ENCODE data around the gene TMOD2.

TMOD2 gene

DNA sequence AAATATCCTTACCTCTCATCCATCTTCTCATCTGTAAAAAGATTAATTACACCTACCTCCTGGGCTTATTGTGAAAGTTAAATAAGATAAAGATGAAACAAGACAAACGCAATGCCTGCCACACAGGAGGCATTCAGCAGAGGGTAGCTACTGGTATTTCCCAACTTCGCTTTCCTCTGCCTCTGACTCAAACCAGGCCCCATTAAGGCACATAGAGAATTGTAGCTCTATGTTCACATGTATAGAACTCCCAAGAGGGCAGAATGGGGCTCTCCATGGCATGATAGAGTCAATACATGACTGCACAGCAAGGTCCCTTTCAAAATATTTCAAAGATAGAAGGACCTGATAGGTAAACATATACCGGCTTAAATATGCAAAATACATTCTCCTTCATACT is 15.3 kb upstream of the TMOD2 start:
- no peak for DNase-seq (ENCODE audit: low read depth, low spot score)

DNA sequence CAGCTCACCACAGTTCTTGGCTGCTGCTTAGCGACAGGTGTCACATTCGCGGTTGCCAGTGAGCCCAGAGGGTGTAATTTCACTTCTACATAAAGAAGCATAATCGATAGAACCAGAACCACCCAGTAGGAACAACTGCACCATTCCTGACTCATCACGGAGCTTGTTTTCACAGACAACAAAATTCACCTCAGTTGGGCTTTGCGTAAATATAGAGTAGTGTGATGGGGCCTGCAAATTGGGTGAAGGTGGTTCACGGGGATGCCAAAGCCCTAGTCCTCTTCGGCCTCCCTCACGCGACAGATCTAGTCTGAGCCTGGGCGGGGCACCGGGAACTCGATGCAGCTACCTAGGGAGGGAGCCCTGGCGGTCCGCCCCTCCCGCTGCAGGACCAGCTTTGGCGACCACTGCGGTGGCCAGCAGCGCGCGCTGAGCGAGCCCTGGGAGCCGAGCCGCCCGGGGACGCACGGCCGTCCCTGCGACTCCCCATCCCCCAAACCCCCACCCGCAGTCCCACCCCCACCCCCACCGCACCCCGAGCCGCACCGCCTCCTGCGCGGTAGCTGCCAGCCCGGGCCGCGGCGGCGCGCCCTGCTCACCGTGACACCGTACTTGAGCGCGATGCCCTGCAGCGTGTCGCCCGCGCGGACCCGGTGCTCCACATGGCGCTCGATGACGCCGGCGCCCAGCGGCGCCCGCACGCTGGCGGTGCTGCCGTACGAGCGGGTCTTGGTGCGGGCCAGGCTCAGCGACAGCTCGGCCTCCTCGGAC is 14.5 kb upstream of the TMOD2 start:
- peak; percentile 43 for DNase-seq (ENCODE audit: low read depth, low spot score)

DNA sequence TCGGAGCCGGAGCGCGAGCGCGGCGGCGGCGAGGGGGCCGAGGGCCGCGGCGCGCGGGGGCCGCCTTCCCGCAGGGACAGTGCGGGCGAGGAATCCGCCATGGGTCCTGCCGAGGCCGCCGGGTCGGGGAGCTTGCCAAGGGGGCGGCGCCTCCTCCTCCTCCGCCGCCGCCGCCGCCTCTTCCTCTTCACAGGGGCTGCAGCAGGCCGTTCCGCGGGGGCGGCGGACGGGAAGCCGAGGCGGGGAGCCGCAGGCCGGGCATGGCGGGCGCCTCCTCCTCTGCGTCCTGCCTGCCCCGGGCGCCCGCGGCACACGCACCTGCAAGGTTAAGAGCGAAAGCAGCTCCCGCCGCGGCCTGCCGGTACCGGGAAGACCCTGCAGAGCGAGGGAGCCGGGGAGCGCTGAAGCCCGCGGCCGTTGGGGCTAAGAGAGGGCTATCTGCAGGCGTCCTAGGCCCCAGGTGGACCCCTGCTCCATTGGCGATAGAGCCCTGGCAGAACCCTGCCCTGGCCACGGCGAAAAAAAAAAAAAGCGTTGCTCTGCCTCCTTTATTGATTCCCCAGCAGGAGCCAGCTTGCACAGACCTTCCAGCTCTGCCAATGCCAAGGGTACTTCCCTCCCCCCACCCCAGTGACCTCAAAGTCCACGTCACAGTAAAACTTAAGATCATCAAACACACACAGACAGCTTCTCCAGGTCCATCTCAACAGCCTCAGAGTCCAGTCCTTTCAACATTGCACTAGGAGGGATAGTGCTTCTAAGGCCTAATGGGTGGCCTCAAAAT is 13.7 kb upstream of the TMOD2 start, which contains the start of gene LYSMD2:
Gene LYSMD2, minus strand, starts transcription at position 134 of the 784 bp plus-strand sequence. Its CDS starts 33 bp downstream, at position 101.
- peak; percentile 79 for DNase-seq (ENCODE audit: low read depth, low spot score)

DNA sequence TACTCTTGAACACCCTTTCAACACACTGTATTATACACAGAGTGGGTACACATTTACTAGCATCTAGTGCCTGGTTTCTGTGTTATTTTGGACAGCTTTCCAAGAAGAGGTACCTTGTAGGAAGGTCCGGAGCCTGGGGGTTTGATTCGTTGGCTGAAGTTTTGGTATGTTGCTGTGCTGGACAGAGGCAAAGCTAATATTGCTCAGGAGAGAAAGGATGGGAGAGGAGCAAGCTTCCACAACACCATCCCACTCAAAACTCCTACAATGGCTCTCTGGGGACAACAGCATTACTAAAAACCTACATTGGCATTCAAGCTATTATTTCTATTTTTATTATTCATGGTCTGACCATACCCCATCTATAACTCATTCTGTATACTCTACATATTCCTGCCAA is 12.8 kb upstream of the TMOD2 start:
- no peak for DNase-seq (ENCODE audit: low read depth, low spot score)

DNA sequence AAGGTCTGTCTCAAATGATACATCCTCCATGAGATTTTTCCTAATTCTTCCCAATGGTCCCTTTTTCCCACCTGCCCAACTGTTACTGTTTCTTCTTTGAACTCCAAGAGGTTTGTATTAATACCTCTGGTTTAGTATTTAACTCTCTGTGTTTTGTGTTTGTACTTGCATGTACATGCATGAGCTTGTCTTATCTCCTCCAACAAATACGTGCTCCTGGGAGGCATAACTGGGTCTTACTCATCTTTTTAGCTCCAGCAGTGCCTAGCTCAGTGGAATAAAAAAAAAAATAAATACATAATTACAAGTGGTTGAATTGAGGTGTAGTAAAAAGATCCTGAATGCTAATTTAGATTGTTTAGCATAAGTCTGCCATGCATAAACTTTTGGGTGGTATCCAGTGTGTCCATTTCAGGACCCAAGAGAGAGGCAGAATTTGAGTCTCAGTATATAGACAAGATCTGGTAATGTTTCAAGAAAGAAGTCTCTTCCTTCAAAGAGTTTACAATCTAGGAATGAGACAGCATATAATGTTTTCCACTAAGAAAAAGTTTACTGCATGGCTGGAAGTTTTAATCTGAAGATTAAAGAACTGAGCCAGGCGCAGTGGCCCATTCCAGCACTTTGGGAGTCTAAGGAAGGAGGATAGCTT is 12.2 kb upstream of the TMOD2 start:
- DNase-seq (ENCODE audit: low read depth, low spot score), result no peak

DNA sequence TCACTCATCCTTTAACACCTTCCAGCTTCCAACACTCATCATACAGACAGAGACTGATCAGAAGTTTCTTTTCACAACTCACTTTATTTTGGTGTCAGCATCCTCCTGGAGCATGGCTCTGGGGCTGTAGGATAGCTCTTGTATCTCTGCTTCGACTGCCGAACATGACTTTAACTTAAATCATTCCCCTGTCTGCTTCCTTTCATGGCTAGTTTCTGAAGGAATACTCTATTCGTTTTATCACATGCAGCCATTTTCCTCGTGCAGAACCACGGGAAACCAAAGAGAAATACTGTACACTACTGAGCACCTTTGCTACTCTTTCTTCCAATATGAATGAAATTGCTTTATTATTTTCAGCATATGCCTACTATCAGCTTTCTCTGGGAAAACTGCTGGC is 2.1 kb upstream of the TMOD2 start:
- no peak for DNase-seq (ENCODE audit: low read depth, low spot score)

DNA sequence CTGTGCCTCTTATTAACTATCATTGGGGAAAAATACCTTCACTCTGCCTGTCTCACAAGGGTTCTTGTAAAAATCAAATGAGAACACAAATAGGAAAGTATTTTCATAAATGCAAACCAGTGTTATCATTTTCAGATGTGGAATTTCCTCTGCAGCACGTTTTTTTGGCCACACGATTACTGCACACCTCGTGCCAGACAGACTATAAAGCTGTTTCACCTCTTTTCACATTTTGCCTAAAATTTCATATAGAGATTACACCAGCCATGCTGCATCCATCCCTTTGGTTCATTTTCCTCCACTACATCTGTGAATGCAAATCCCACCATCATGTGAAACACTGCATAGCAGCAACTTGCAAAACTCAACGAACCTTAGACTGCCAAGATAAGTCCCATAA is 1.2 kb upstream of the TMOD2 start:
- DNase-seq (ENCODE audit: low read depth, low spot score), result no peak

DNA sequence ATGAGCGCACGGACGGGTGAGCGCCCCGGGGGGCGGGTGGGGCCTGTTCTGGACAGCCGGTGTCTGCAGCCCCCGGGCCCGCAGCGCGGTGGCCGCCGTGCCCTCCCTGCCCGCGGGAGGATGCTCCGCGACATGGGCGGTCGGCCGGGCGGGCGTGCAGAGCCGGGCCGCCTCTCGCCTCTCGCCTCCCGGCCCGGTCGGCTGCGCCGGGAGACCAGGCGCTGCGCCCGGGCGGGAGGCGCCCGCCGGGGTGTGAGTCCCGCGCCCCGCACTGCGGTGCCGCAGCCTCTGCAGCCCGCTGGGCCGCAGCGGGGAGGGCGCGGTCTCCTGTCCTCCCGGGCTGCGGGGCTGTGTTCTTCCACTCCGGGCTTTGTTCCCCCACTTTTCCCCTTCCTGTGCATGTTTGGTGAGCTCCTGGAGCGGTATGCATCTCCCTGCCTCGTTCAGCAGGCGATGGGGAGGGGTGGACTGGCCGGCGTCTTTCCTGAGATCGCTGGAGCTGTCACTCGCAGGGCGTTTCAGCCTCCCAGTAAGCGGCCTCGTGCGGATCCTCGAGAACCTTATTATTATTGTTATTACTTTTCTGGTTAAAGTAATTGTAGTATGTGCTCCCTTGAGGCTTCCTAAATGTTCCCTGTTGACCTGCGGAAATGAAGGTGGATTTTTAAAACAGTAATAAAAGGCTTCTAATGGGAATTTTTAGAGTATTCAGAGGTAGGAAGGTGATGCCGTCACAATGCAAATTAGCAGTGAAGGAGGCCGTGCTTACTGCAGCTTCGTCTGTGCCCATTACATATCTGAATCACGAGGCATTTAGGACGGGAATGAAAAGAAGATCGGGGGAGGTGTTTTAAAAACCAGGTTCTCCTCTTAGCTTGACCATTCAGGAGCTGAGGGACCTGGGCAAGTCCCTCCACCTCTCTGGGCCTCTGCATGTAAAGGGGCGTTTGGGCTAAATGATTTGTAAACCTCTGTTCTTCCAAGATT is 593 bp downstream of the TMOD2 start:
- peak; percentile 70 for DNase-seq (ENCODE audit: low read depth, low spot score)

DNA sequence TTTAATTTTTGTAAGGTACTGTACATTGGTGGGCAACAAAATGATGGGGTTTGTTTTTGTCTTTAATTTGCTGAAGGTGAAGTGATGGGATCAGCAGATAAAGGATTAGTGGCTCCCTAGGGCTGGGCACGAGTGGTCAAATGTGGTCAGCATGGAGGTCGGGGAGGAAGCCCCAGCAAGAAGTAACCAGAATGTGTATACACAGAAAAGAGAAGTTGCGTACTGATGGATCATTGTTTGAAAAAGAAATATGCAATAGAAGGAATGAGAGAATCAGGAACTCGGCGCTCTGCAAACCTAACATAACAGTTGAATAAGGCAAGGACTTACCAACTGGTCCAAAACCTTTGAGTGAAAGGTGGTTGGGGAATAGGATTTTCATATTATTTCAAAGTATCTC is 1.5 kb downstream of the TMOD2 start:
- no peak for DNase-seq (ENCODE audit: low read depth, low spot score)

DNA sequence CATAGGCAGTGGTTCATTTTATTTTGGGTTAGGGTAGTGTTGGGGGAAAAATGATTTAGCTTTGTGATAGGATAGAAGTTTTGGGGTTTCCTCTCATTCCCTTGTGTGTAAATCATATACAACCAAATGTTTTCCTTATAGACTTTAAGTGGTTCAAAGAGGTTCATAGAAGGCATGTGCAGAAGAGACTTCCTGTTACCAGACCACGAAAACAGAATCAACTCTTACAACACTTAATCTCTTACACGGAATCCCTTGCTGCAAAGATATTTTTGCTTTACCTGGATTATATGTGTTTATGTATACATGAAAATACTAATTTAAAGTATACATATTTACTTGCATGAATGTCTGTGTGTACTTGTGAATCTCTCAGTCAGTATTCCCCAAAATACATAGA is 2.9 kb downstream of the TMOD2 start:
- no peak for DNase-seq (ENCODE audit: low read depth, low spot score)

DNA sequence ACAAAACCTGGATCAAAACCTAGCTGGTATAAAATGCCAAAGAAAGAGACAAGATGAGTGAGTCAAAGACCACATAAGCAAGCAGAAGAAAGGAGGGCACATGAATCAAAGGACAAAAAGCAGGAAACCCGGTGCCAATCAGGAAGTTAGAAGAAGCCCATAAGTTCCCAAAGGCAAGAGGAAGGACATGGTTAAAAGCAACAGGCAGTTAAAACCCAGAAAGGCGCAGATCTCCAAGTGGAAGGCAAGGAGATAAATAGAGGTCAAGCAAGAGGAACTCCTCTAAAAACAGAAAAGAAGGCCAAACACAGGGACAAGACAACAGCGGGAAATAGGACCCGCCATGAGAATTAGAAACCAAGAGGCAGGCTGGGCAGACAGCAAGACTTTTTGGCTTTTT is 4.4 kb downstream of the TMOD2 start:
- DNase-seq (ENCODE audit: low read depth, low spot score), result no peak

DNA sequence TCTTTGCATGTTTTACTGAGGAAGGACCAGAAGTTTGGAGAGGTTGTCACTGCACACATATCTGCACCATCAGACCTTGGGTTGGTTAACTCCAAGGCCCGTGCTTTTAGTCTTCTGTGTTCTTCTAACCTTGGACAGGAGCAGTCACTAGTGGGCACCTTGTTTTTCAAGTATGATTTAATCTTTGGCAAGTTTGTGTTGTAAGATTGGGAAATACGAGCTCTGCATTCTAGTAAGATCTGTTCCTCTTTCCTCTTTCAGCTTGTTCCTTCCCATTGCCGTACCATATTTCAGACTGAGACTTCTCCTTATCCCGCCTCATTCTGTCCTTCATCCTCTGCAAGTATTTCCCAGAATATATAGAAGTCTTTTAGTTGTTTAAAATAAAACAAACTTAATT is 5.1 kb downstream of the TMOD2 start:
- DNase-seq (ENCODE audit: low read depth, low spot score), result no peak

DNA sequence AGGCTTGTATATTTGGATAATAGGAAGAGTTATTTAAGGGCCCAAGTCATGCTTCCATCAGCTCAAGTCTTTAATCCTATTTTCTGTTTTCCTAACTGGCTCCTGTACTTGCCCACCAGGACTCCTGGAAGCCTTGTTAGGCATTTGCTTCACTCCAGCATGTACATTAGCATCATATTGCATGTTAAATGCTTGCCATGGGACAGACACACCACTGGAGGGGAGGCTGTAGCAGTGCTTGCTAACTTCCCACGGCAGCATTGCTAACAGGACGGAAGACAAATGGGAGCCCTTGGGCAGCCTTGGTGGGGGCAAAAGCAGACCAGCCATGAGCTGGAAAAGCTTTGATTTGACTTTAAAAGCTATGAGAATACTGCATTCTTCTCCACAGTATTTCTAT is 6.1 kb downstream of the TMOD2 start:
- DNase-seq (ENCODE audit: low read depth, low spot score), result no peak

DNA sequence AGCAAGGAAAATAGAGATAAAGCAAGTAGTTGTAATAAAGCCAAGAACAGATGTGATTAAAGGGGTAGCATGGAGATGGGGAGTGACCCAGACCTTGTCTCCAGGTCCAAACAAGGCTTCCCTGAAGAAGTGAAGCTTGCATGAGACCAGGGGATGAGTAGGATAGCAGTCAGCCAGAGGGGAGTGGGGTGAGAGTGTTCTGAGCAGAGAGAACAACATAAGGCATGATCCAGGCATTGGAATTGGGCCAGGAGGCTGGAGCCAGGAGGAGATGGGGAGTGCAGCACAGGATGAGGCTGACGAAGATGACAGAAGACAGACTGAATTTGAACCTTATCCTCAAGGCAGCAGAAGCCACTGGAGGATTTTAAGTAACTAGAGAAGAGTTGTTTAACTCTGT is 7.2 kb downstream of the TMOD2 start:
- peak; percentile 40 for DNase-seq (ENCODE audit: low read depth, low spot score)

DNA sequence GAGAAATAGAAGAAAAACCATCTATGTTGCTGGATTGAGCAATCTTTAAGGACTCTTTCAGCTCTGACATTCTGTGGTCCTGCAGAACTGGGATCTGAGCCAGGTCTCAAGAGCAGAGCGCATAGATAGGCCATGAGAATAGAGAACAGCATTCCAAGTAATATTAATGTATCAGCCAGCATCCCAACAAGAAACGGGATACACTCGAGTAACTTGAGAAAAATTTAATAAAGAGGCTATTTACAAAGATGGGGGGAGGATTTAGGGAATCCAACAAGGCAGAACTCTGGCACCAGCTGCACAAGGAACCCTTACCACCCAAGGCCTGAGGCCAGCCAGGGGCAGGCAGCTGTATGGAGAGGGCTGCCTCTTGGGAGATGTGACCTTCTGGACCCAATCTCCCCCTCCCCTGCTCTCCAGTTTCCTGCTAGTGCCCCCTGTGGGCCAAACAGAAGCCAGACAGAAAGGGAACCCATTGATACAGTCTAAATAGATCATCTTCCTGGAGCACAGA is 8.2 kb downstream of the TMOD2 start:
- DNase-seq (ENCODE audit: low read depth, low spot score), result peak; percentile 94

DNA sequence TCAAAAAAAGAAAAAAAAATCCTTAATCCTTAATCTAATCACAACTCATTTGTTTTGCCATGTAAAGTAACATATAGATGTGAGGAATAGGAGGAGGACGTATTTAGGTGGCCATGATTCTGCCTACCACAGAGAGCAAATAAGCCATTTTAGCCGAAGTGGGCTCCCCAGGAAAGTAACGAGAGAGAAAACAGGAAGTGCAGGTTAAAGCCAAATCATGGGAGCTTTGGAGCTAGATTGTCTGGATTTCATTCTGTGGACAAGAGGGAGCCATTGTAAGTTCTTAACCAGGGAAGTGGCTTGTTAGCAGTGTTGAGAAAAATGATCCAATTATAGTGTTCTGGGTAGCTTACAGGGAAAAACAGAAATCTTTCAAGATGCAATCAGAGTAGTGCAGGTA is 9.4 kb downstream of the TMOD2 start:
- DNase-seq (ENCODE audit: low read depth, low spot score), result no peak

DNA sequence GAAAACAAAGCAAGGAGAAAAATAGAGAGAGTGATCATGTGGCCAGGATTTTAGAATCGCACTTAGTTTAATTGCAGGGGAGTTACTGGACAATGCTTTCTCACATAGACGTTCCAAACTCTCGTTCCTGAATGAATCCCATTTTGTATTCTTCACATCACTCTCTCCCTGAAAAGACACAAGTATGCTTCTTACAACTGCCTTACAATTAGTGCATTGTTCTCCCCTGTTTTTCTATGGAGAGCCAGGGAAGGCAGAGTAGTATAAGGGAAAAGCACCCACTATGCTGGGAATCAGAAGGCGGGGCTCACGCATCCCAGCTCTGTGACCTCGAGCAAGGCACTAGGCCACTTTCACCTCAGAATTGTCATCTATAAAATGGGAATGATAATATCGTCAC is 14.4 kb downstream of the TMOD2 start:
- DNase-seq (ENCODE audit: low read depth, low spot score), result no peak

DNA sequence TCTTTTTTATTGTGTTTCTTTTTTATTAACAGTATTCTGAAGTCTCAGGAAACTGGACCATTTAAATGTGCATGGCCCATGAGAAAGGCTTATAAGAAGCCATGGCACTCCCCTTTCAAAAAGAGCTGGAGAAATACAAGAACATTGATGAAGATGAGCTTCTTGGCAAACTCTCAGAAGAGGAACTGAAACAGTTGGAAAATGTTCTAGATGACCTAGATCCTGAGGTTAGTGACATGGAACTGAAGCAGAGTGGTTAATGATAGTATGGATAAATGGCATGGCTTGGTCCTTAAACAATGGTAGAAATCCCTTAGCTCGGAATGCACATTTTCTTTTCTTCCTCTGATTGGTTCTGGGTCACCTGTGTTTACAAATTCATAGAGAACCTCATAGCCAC is 14.9 kb downstream of the TMOD2 start:
- DNase-seq (ENCODE audit: low read depth, low spot score), result no peak

DNA sequence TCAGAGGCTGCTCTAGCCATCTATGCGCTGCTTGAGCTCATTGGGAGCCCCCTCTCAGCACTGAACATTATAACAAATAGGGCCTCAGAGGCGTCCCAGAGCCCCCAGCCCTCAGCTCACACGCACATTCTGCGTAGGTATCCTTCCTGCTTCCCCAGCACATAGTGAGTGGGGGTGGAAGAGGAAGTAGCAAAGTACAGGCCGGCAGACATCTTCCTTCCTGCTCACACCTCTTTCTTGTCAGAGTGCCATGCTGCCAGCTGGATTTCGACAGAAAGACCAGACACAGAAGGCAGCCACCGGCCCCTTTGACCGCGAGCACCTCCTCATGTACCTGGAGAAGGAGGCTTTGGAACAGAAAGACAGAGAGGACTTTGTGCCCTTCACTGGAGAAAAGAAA is 16.6 kb downstream of the TMOD2 start:
- DNase-seq (ENCODE audit: low read depth, low spot score), result no peak

DNA sequence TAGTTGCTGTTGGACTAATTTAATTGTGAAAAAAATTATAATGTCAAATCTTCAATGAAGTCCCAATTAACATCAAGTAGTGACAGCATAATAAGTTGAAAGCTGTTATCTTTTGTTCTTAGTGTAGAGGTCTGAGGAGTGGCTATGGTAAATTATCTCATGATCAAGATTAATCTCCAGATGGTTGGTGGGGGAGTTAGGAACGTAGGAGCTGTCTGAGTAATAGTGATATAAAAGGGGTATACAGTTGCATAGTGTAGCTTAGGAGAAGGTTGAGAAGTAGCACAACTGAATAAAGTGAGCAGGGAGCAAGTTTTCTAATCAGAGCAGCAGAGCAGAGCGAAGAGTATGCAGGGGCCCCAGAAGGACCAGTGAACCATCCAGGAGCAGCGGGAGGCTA is 19.5 kb downstream of the TMOD2 start:
- no peak for DNase-seq (ENCODE audit: low read depth, low spot score)

DNA sequence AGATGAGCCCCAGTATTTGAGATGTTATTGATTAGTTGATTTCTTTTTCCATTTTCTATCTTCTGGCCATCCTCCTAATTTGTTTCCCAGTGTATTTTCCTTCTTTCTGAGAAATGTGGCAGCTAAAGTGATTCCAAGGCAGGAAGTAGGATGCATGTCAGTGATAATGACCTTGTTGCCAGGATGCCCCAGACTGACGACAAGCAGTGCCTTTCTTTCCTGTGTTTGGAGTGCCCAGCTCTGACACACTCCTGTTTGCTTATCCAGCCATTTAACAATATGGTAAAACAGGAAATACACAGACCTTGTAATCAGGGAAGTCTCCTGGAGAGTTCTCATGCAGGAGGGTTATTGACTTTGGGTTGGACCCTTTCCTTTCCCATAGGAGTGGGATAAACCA is 20.4 kb downstream of the TMOD2 start:
- DNase-seq (ENCODE audit: low read depth, low spot score), result no peak

Measured in astrocyte of the hippocampus (primary cell).